HPDE6-E6E7 (cell line): Measurements from ENCODE around the gene JUP.

Source experiments
- DNase-seq: peaks from one replicate; pipeline ENCODE4 v3.0.0; 2011; ENCODE audit warnings: missing footprints; ENCODE audit errors: extremely low spot score

The JUP gene

DNA sequence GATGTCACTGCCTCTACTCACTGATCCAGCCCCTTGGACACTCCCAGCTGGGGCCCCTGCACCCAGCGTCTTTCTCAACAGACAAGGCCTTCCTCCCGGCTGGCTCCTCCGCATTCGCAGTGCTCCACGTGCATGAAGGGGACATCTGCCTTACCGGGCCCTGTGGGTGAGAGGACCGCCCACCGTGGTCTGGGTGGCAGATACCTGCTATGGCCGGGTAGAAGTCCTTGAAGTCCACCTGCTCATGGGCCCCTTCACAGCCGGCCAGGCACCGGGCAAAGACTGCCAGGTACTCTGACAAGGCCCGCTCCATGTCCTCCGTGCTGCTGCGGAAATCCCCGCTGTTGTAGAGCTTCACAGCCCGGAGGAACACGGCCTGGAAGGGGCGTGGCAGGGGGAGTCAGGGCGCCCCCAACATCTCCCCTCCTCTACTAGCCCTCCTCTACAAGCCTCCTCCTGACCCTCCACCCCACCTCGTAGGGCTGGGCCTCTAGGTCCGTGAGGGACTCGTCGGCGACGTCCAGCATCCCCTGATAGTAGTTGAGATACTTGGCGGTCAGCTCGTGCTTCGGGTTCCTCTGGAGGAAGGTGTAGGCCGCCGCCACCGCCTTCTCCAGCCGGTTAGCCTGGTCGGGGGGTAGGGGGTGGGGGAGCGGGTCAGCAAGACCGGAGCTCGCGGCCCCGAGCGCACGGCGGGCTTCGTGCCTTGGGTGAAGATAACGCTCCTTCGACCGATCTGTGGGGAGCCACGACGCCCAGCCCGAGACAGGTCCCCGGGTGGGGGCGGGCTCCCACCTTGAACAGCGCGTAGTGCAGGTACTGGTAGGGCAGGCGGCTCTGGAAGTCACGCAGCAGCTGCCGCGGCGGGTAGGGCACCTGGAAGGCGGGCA lies 24.4 kb upstream of the JUP start:
- DNase-seq: no peak

DNA sequence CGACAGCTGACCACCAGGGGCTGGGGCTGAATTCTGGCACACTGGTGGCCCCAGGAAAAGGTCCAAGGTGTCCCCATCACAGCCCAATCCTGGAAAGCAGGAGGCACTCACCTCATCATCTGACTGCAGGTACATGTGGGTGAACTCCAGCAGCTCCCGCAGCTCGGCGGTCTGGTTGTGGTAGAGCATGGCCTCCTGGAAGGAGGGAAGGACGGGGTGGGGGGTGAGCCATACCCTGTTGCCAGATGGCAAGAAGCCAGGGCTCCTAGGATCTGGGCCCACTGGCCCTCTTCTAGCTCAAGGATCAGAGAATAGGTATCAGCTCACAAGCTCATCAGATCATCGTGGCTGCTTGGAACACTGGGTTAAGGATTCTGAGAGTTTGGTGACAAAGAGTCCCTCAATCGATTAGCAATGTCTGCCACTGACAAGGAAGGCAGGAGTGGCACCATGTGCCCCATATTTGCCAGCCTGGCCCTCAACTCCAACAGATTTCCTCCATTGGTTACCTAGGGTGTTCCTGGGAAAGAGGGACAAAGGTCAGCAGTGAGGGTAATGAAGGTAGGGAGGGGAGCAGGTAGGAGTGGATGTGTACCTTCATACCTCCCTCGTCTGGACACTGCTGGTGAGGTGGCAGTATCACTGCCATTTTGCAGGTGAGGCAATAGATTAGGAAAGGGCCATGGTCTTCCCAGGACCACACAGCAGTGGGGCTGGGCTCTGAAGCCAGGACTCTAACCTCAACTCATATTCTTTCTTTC lies 20.4 kb upstream of the JUP start:
- no peak for DNase-seq

DNA sequence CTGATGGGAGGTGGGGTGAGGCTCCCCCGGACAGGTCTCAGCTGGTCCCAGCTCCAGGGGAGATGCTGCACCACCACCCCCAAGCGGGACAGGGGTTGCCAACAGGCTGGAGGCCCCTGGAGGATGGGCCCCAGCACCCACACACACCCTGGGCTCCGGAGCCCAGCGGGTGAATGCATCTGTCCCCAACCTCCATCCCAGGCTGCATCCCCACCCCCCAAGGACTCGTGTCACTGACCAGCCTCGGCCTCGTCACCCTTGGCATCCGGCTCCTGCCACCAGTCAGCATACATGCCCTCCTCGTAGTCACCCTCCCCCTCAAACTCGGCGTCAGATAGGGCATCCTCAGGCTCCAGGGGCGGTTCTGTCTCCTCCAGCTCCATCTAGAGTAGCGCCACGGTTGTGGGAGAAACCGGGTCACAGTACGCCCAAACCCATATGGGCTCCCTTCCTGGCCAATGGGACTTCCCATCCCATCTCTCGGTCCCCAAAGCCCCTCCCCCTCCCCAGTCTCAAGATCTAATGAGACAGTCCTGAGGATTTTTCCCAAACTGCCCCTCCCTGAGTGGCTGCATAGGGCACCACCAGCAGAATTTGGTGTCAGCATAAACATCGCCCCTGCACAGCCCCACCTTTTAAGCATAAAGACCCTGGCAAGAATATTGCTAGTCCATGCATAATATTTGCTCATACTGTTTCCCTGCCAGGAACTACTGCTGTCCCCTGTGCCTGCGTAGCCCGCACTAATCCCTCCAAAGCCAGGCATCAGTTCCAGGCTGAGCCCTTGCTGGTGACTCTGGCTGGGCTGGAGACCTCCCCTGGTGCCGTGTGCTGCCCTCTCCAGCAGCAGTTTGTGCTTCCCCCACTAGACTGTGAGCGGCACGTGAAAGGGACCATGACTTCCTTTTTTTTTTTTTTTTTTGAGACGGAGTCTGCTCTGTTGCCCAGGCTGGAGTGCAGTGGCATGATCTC lies 16.8 kb upstream of the JUP start:
- no peak for DNase-seq

- peak; percentile 83 for DNase-seq
Measured at GRCh38 chr17:41801374-41802271, 15.1 kb upstream of the JUP start.

- peak; percentile 93 for DNase-seq
Measured at GRCh38 chr17:41800601-41801373, 14.3 kb upstream of the JUP start.

DNA sequence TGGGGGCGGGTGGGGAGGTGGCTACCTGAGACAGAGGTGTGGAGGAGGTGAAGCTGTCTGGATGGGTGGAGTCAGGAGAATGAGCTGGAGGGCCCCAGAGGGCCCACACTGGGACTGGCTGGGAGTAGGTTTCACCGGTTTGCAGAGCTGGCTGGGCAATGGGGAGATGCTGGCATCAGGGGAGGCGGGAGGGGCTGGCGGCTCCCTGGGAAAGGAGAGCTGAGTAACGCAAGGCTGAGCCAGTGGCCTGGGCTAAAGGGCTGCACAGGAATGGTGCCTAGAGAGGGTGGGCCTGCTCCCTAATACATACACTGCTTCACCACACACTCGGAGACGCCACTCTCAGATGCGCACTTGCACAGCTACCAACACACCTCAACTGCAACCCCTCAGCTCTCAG lies 12.9 kb upstream of the JUP start:
- peak; percentile 44 for DNase-seq

GRCh38 chr17:41797377-41797776 lies 10.9 kb upstream of the JUP start:
- no peak for DNase-seq

- no peak for DNase-seq
Measured at GRCh38 chr17:41796121-41796895, 9.8 kb upstream of the JUP start.

- no peak for DNase-seq
Measured at GRCh38 chr17:41794540-41794975, 8.0 kb upstream of the JUP start.

- DNase-seq: no peak
Measured at GRCh38 chr17:41793784-41794539, 7.5 kb upstream of the JUP start.

GRCh38 chr17:41792845-41793783 lies 6.6 kb upstream of the JUP start:
- DNase-seq: peak; percentile 69

- DNase-seq: peak; percentile 97
Measured at GRCh38 chr17:41787021-41787418, 509 bp upstream of the JUP start.

DNA sequence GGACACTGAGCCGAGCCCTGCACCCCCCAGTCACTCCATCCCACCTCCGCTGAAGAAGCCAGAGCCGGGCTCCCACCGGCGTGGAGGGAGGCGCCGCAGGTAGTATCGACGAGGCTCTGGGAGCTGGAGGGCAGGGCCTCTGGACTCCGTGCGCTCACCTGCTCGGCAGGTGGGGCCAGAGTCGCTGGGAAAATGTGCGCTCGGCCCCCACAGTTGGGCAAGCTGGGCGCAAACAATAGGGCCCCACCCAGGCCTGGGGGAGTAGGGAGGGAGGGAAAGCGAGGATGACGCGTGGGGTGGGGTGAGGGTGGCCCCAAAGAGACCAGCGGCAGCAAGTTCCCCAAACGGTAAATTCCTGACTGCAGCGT lies 668 bp downstream of the JUP start:
- peak; percentile 60 for DNase-seq

- no peak for DNase-seq
Measured at GRCh38 chr17:41785091-41785858, 1.2 kb downstream of the JUP start.

GRCh38 chr17:41784207-41784744 lies 2.2 kb downstream of the JUP start:
- DNase-seq: peak; percentile 72

DNA sequence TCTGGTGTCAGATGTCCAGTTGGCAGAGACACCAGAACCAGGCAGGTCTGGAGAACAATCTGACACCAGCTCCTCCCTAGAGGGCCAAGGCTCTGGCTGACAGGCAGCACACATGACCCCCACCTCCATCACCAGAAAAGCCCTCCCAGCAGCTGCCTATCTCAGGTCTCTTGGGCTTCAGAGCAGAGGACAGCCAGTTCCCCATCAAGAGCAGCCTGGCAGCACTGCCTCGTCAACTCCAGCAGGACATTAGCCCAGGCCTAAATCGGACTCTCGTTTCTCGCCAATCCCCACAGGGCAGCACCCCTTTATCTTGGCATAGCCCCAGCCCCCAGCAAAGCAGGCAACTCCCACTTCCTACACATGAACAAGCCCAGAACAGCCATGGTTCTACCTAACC lies 4.4 kb downstream of the JUP start:
- no peak for DNase-seq
